RPMI8226 (cell line): Measurements from ENCODE around the gene MKRN2OS.

Source experiments
- DNase-seq: peaks from one replicate; pipeline ENCODE4 v3.0.0-alpha.2; 2015

Gene MKRN2OS

GRCh38 chr3:12545473-12545791 lies at the start of gene MKRN2OS:
Gene MKRN2OS, minus strand, starts transcription at chr3:12545499. Its CDS starts 35 bp downstream, at chr3:12545464.
- no peak for DNase-seq

GRCh38 chr3:12593473-12593872 lies 48.2 kb upstream of the MKRN2OS start:
- DNase-seq, result no peak

GRCh38 chr3:12591997-12592715 lies 46.9 kb upstream of the MKRN2OS start:
- no peak for DNase-seq

- DNase-seq, result no peak
Observed at GRCh38 chr3:12591456-12591855, 46.2 kb upstream of the MKRN2OS start.

- DNase-seq, result no peak
Observed at GRCh38 chr3:12590096-12590495, 44.8 kb upstream of the MKRN2OS start.

GRCh38 chr3:12588039-12589009 lies 43.0 kb upstream of the MKRN2OS start:
- no peak for DNase-seq

GRCh38 chr3:12586403-12586802 lies 41.1 kb upstream of the MKRN2OS start:
- no peak for DNase-seq

GRCh38 chr3:12585970-12586369 lies 40.7 kb upstream of the MKRN2OS start:
- no peak for DNase-seq

- no peak for DNase-seq
Observed at GRCh38 chr3:12585181-12585580, 39.9 kb upstream of the MKRN2OS start.

GRCh38 chr3:12584083-12584482 lies 38.8 kb upstream of the MKRN2OS start:
- DNase-seq, result no peak

GRCh38 chr3:12583280-12583679 lies 38.0 kb upstream of the MKRN2OS start:
- no peak for DNase-seq

GRCh38 chr3:12582730-12583129 lies 37.4 kb upstream of the MKRN2OS start:
- no peak for DNase-seq

GRCh38 chr3:12579905-12580304 lies 34.6 kb upstream of the MKRN2OS start:
- no peak for DNase-seq

GRCh38 chr3:12579456-12579855 lies 34.2 kb upstream of the MKRN2OS start:
- no peak for DNase-seq

GRCh38 chr3:12578742-12579141 lies 33.4 kb upstream of the MKRN2OS start:
- no peak for DNase-seq

GRCh38 chr3:12577379-12577778 lies 32.1 kb upstream of the MKRN2OS start:
- DNase-seq, result no peak

GRCh38 chr3:12574661-12575060 lies 29.4 kb upstream of the MKRN2OS start:
- no peak for DNase-seq

- DNase-seq, result no peak
Observed at GRCh38 chr3:12574131-12574530, 28.8 kb upstream of the MKRN2OS start.

- DNase-seq, result no peak
Observed at GRCh38 chr3:12571986-12572385, 26.7 kb upstream of the MKRN2OS start.

GRCh38 chr3:12569836-12570235 lies 24.5 kb upstream of the MKRN2OS start:
- no peak for DNase-seq

- no peak for DNase-seq
Observed at GRCh38 chr3:12568747-12569146, 23.4 kb upstream of the MKRN2OS start.

GRCh38 chr3:12566976-12567375 lies 21.7 kb upstream of the MKRN2OS start:
- DNase-seq, result no peak

- DNase-seq, result no peak
Observed at GRCh38 chr3:12562451-12562850, 17.2 kb upstream of the MKRN2OS start.

- no peak for DNase-seq
Observed at GRCh38 chr3:12561397-12561796, 16.1 kb upstream of the MKRN2OS start.
